ENCODE results near the gene GDA.

Gene GDA

DNA sequence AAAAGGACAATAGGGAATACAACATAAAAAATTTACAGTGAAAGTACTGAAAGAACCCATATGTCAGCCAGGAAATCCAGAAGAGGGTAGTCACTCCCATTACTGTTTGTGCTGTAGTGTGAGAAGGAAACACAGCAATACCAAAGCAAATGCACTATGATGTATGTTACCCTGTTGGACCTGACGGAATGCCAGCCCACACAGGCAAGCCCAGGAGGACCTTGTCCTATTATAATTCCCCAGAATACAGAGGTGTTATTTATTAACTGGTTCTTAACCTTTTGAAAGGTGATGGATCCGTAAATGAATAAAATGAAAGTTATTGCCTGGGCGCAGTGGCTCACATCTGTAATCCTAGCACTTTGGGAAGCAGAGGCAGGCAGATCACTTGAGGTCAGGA is 79.0 kb downstream of the GDA start:
- TF ChIP-seq, protein P1, sequence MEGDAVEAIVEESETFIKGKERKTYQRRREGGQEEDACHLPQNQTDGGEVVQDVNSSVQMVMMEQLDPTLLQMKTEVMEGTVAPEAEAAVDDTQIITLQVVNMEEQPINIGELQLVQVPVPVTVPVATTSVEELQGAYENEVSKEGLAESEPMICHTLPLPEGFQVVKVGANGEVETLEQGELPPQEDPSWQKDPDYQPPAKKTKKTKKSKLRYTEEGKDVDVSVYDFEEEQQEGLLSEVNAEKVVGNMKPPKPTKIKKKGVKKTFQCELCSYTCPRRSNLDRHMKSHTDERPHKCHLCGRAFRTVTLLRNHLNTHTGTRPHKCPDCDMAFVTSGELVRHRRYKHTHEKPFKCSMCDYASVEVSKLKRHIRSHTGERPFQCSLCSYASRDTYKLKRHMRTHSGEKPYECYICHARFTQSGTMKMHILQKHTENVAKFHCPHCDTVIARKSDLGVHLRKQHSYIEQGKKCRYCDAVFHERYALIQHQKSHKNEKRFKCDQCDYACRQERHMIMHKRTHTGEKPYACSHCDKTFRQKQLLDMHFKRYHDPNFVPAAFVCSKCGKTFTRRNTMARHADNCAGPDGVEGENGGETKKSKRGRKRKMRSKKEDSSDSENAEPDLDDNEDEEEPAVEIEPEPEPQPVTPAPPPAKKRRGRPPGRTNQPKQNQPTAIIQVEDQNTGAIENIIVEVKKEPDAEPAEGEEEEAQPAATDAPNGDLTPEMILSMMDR (IDR thresholded peaks at IDR 0.05), result no peak

DNA sequence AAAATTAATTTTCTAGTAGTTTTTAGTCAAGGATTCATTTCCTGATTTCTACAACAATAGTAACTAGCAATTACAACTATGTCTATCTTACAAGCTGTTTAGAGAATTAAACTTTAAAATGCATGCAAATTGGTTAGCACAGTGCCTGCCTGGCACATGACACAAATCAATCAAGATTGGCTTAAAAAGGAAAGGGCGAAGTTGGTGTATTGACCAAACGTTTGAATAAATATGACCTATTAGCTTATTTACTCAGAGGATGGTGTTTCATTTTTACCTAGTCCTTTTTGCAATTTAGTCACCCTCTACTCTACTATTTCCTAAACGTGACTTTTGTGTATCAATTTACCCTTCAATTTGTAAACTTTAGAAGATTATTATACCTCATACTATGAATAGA is 83.5 kb downstream of the GDA start:
- TF ChIP-seq, protein P1 (IDR thresholded peaks at IDR 0.05), result no peak

DNA sequence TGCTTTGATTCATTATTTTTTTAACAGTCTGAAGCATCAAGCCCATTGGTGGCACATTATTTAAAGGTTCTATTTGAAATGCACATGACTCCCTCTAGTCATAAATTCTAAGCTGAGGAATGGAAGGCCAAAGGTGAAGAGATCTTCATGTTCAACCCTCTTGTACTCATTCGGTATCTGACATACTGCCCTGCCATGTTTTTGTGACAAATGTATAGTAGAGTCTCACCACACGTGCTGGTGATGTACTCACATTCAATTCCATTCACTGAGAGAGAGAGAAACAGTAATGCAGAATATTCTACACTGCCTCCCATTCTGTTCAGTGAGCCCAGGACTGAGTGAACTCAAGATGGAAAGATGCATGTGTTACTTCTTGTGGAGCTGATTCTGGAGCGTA is 98.3 kb downstream of the GDA start:
- TF ChIP-seq, protein P1 (IDR thresholded peaks at IDR 0.05), result no peak

DNA sequence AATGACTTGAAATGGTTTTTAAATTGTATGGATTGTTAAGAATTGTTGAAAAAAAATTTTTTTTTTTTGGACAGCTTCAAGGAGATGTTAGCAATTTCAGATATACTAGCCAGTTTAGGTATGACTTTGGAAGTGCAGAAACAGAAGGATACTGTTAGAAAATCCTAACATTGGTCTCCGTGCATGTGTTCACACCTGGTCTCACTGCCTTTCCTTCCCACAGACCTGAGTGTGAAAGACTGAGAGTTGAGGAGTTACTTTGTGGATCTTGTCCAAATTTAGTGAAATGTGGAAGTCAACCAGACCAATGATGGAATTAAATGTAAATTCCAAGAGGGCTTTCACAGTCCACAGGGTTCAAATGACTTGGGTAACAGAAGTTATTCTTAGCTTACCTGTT is 102.3 kb downstream of the GDA start:
- TF ChIP-seq, protein P1 (IDR thresholded peaks at IDR 0.05), result no peak

DNA sequence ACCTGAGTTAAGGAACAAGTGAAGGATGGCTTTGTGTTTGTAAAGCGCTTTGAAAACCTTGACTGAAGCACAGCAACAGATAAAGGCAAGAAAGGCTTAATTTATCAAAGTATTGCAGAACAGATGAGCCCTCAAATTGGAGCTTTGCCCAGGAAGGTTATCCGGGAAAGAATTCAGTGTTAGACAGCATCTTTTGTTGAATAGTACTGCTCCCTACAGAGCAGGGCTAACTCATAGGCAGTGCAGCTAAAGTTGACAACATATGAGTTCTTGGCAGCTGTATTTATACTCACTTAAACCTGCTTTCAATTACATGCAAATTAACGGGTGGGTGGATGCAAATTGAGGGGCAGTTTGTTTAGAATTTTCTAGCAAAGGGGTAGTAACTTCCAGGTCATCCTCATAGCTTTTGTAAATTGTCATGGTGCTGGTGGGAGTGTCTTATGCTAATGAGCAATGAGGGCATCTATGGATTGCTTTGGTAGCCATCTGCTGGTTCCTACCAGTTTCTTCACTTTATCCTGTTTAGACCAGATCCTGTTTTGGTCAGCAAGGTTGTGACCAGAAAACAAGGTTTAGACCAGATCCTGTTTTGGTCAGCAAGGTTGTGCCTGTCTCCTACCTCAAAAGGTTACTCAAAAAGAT is 105.8 kb downstream of the GDA start:
- TF ChIP-seq, protein P1 (IDR thresholded peaks at IDR 0.05), result no peak

DNA sequence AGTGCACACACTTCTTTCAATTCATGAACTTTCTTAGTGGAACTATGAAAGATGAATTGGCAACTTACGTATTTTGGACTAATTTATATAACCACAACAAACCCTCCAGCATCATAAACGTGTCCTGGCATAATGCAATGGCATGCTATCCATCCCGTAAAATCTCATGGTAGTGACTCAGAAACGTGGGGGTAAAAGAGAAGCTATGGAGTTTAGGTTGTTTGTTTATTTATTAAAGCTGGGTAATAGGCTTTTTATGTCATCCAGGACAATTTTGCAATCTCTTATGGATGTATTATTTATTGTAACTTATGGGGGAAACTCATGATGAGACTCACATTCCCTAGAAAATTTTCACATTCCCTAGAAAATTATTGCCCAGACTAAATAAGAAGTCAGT is 106.3 kb downstream of the GDA start:
- TF ChIP-seq, protein P1 (IDR thresholded peaks at IDR 0.05), result no peak

DNA sequence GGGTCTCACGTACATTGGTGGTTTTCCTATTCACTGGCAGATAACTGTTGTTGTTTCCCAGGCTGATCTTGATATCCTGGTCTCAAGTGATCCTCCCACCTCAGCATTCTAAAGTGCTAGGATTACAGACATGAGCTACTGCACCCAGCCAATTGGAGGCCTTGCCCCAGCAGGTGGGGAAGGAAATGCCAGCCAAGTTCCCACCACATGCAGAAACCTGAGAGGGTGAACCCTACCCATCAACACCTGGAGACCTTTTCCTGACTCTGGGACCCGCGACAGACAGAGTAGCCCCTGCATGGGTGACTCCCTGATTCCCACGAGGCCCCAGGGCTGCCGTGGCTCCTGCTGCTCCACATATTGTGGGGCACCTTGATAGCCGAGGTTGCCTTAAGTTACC is 107.7 kb downstream of the GDA start:
- TF ChIP-seq, protein P1 (IDR thresholded peaks at IDR 0.05), result no peak

DNA sequence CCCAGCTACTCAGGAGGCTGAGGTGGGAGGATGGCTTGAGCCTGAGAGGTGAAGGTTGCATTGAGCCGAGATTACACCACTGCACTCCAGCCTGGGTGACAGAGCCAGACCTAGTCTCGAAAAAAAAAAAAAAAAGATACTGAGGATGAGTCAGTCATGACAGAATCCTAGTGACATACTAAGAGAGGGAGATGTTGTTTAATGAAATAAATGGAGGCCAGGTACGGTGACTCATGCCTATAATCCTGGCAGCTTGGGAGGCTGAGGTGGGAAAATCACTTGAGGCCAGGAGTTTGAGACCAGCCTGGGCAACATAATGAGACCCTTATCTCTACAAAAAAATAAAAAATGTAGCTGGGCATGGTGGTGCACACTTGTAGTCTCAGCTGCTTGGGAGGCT is 108.6 kb downstream of the GDA start:
- TF ChIP-seq, protein P1 (IDR thresholded peaks at IDR 0.05), result no peak
